ENCODE data around the gene UTY.

UTY gene

GRCh38 chrY:13479828-13480227 lies at the start of gene UTY:
Gene UTY, minus strand, starts transcription at chrY:13480033. Its CDS starts 368 bp downstream, at chrY:13479665.
- DNase-seq = peak in 4 of 14 donors; percentile 19 to 81 (median 65)

GRCh38 chrY:13520474-13520873 lies 40.6 kb upstream of the UTY start:
- no peak for DNase-seq

GRCh38 chrY:13501215-13501614 lies 21.4 kb upstream of the UTY start:
- no peak for DNase-seq

GRCh38 chrY:13493737-13494136 lies 13.9 kb upstream of the UTY start:
- DNase-seq = no peak

- DNase-seq = no peak
These were observed 12.6 kb upstream of the UTY start for GRCh38 chrY:13492408-13492807.

- DNase-seq = no peak
These were observed 8.9 kb upstream of the UTY start for GRCh38 chrY:13488738-13489137.

GRCh38 chrY:13479121-13479711 lies 617 bp downstream of the UTY start:
- DNase-seq = peak in 3 of 14 donors; percentile 19 to 53 (median 53)

- DNase-seq = peak in 4 of 14 donors; percentile 0 to 24 (median 0)
These were observed 1.6 kb downstream of the UTY start for GRCh38 chrY:13478126-13478785.

GRCh38 chrY:13474997-13475396 lies 4.8 kb downstream of the UTY start:
- no peak for DNase-seq

GRCh38 chrY:13451572-13451971 lies 28.3 kb downstream of the UTY start:
- no peak for DNase-seq

- DNase-seq = no peak
These were observed 29.2 kb downstream of the UTY start for GRCh38 chrY:13450596-13451130.

GRCh38 chrY:13445566-13445965 lies 34.3 kb downstream of the UTY start:
- no peak for DNase-seq

- DNase-seq = no peak
These were observed 36.7 kb downstream of the UTY start for GRCh38 chrY:13443146-13443545.

- no peak for DNase-seq
These were observed 39.0 kb downstream of the UTY start for GRCh38 chrY:13440811-13441210.

- DNase-seq = peak in 2 of 14 donors; percentile 0 to 1
These were observed 43.6 kb downstream of the UTY start for GRCh38 chrY:13435968-13436937.

GRCh38 chrY:13435206-13435967 lies 44.4 kb downstream of the UTY start:
- DNase-seq = no peak

GRCh38 chrY:13432293-13433025 lies 47.4 kb downstream of the UTY start:
- DNase-seq = no peak

GRCh38 chrY:13429551-13429950 lies 50.3 kb downstream of the UTY start:
- no peak for DNase-seq

GRCh38 chrY:13423281-13423732 lies 56.5 kb downstream of the UTY start:
- peak in 1 of 14 donors; percentile 20 for DNase-seq

- DNase-seq = no peak
These were observed 62.8 kb downstream of the UTY start for GRCh38 chrY:13416869-13417661.

Measured in C1 segment of cervical spinal cord (tissue), 14 donors.